DMS53 treated with DMSO at 0.1 percent for 48 hours (cell line): ENCODE measurements around the gene MXRA7.
"Not testable (repeated sequence)": the region's sequence is repeated elsewhere in the genome, so short reads cannot be mapped to it uniquely, and the experiment has no call there.

ENCODE experiments used
- DNase-seq: peaks from one replicate; lab custom pipeline; 2025; ENCODE audit not compliant: unreplicated experiment; lab: John Stamatoyannopoulos, UW

MXRA7 gene

GRCh38 chr17:76710863-76711611, at the start of gene MXRA7:
Gene MXRA7, minus strand, starts transcription at chr17:76710965. Its CDS starts 19 bp downstream, at chr17:76710946.
- no peak for DNase-seq

GRCh38 chr17:76758570-76758969, 47.8 kb upstream of the MXRA7 start:
- no peak for DNase-seq

GRCh38 chr17:76757256-76757655, 46.5 kb upstream of the MXRA7 start:
- DNase-seq = no peak

GRCh38 chr17:76755285-76755684, 44.5 kb upstream of the MXRA7 start:
- no peak for DNase-seq

GRCh38 chr17:76753061-76753961, 42.5 kb upstream of the MXRA7 start:
- no peak for DNase-seq

GRCh38 chr17:76752006-76752405, 41.2 kb upstream of the MXRA7 start:
- no peak for DNase-seq

- no peak for DNase-seq
Measured at GRCh38 chr17:76751416-76751993, 40.7 kb upstream of the MXRA7 start.

- DNase-seq = no peak
Measured at GRCh38 chr17:76748657-76749056, 37.9 kb upstream of the MXRA7 start.

- no peak for DNase-seq
Measured at GRCh38 chr17:76747716-76748363, 37.1 kb upstream of the MXRA7 start.

- DNase-seq = not testable (repeated sequence)
Measured at GRCh38 chr17:76745785-76746184, 35.0 kb upstream of the MXRA7 start.

GRCh38 chr17:76744747-76745146, 34.0 kb upstream of the MXRA7 start:
- DNase-seq = no peak

- no peak for DNase-seq
Measured at GRCh38 chr17:76742958-76743357, 32.2 kb upstream of the MXRA7 start.

GRCh38 chr17:76740329-76741118, 29.8 kb upstream of the MXRA7 start:
- DNase-seq = no peak

GRCh38 chr17:76739568-76740115, 28.9 kb upstream of the MXRA7 start:
- DNase-seq = not testable (repeated sequence)

GRCh38 chr17:76738468-76738850, 27.7 kb upstream of the MXRA7 start:
- DNase-seq = no peak

- DNase-seq = peak; percentile 89
Measured at GRCh38 chr17:76737676-76738467, 27.1 kb upstream of the MXRA7 start, which contains the start of gene MFSD11. Gene MFSD11, plus strand, starts transcription at chr17:76738119. Its CDS starts 234 bp downstream, at chr17:76738353.

- DNase-seq = peak; percentile 95
Measured at GRCh38 chr17:76737082-76737675, 26.4 kb upstream of the MXRA7 start, which contains the start of gene SRSF2. Gene SRSF2, minus strand, starts transcription at chr17:76737331. Its CDS starts 171 bp downstream, at chr17:76737160.

GRCh38 chr17:76736349-76737081, 25.8 kb upstream of the MXRA7 start:
- no peak for DNase-seq
